NCI-H2171 treated with DMSO at 0.1 percent for 48 hours (cell line): ENCODE results near the gene GPR84.
"Not testable (repeated sequence)": the region's sequence is repeated elsewhere in the genome, so short reads cannot be mapped to it uniquely, and the experiment has no call there.

Source experiments
- DNase-seq: peaks from one replicate; lab custom pipeline; 2025; lab: John Stamatoyannopoulos, UW

GPR84 gene

GRCh38 chr12:54325442-54326109 lies 38.7 kb downstream of the GPR84 start:
- not testable (repeated sequence) for DNase-seq

- peak; percentile 100 for DNase-seq
These were observed 39.5 kb downstream of the GPR84 start, which contains the start of gene COPZ1 for GRCh38 chr12:54324617-54325441. TSS of gene COPZ1 (plus strand) at chr12:54325131. CDS start at chr12:54325164, 33 bp downstream.

DNA sequence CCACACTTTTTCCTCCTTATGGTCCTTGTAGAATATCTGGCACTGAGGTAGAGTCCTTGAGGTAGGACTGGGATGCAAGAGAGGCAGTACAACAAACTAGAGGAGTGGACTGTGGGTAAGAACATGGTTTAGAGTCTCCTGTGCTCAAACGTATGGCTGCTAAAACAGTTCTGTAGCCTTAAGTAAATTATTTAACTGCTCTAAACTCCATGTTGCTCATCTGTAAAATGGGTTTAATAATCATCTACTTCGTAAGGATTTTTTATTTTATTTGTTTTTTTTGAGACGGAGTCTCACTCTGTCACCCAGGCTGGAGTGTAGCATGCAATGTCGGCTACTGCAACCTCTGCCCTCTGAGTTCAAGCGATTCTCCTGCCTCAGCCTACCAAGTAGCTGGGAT lies 42.9 kb downstream of the GPR84 start:
- no peak for DNase-seq
